Measurements from ENCODE around the gene TRMT10B.

Gene TRMT10B

GRCh38 chr9:37753489-37754190, at the start of gene TRMT10B:
Gene TRMT10B, plus strand, starts transcription at chr9:37753805. Its CDS starts 8,127 bp downstream, at chr9:37761932.
- no peak for DNase-seq (ENCODE audit: low read depth, low spot score)

DNA sequence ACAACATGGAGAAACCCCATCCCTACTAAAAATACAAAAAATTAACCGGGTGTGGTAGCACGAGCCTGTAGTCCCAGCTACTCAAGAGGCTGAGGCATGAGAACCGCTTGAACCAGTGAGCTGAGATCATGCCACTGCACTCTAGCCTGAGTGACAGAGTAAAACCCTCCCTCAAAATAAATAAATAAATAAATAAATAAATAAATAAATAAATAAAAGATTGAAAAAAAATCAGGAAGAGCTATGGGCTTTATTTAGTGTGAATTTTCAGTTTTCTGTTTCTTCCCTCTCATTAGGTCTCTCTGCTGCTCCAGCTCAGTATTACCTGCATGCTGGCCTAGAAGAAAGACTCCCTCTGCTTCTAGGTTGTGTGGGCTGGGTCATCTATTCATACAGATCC, 47.8 kb upstream of the TRMT10B start:
- DNase-seq (ENCODE audit: low read depth, low spot score), result no peak

DNA sequence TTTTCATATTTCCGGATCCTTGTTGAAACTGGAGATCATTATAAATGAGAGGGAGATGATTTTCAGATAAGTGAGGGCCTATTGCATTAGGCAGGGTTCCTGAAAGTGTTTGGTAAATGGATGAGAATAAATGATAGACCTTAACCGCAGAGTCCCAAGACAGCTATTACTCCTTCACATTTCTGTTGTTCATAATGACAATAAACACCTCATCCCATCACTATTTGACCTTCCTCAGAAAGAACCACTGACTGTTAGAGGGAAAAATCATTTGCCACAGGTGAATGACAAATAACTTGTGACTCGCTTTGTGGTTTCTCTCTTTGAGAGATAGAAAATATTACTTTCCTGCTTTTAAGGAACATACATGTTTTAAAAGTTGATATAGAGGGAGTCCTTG, 47.3 kb upstream of the TRMT10B start:
- DNase-seq (ENCODE audit: low read depth, low spot score), result no peak

DNA sequence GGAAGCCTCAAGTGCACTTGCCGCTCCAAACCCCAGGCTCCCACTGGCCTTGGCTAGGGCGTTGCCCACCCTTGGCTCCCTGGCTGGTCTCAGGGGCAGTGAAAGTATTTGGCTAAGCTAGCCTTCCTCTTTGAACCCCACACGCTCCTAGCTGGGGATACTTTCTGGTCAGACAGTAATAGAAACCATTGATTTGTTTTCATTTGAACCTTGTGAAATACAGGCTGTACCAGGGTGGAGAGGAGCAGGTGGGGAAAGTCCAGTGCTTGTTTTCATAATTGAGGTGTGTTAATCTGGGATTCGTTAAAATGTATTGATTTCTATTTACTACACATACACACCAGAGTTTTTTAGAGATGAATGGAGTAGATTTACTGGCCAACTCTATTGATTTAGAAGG, 45.9 kb upstream of the TRMT10B start:
- DNase-seq (ENCODE audit: low read depth, low spot score), result no peak

- no peak for DNase-seq (ENCODE audit: low read depth, low spot score)
Measured at GRCh38 chr9:37710046-37710445, 43.6 kb upstream of the TRMT10B start.

DNA sequence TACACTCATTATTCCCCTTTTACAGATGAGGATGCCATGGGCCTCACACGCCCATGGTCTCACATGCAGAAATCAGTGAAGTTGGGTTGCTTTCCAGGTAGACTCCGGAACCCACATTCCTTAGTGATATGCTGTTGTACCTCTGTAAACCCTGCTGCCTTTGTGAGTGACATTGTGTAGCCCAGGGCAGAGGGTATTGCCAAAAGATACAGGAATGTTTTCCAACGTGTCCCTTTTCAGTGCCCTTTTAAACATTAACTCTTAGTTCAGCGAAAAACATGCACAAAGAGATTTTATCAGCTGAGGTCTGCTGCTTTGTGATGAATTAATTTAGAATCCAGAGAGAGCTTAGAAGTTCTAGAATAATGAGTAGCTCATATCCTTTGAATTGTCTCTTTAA, 38.3 kb upstream of the TRMT10B start:
- no peak for DNase-seq (ENCODE audit: low read depth, low spot score)

- DNase-seq (ENCODE audit: low read depth, low spot score), result no peak
Measured at GRCh38 chr9:37715991-37716505, 37.6 kb upstream of the TRMT10B start.

GRCh38 chr9:37719526-37719925, 34.1 kb upstream of the TRMT10B start:
- no peak for DNase-seq (ENCODE audit: low read depth, low spot score)

GRCh38 chr9:37727013-37727412, 26.6 kb upstream of the TRMT10B start:
- no peak for DNase-seq (ENCODE audit: low read depth, low spot score)

DNA sequence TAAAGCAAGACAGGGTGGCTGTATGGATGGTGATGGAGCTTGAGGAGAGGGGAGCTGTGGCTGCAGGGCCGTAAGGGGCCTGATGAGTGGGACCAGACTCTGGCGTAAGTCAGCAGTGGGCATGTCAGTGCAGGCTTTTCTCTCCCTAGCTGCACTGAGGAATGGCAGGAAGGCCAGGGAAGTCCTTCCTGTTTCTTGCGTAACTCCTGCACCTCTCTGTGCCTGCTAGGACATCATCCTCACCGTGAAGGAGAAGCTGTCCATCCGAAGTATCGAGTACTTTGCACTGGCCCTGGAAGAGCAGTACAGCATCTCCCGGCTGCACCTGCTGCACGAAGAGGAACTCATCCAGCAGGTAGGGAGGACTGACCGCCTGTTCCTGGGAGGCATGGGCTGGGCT, 24.1 kb upstream of the TRMT10B start:
- no peak for DNase-seq (ENCODE audit: low read depth, low spot score)

- no peak for DNase-seq (ENCODE audit: low read depth, low spot score)
Measured at GRCh38 chr9:37730256-37730655, 23.3 kb upstream of the TRMT10B start.

GRCh38 chr9:37730839-37731238, 22.8 kb upstream of the TRMT10B start:
- no peak for DNase-seq (ENCODE audit: low read depth, low spot score)

DNA sequence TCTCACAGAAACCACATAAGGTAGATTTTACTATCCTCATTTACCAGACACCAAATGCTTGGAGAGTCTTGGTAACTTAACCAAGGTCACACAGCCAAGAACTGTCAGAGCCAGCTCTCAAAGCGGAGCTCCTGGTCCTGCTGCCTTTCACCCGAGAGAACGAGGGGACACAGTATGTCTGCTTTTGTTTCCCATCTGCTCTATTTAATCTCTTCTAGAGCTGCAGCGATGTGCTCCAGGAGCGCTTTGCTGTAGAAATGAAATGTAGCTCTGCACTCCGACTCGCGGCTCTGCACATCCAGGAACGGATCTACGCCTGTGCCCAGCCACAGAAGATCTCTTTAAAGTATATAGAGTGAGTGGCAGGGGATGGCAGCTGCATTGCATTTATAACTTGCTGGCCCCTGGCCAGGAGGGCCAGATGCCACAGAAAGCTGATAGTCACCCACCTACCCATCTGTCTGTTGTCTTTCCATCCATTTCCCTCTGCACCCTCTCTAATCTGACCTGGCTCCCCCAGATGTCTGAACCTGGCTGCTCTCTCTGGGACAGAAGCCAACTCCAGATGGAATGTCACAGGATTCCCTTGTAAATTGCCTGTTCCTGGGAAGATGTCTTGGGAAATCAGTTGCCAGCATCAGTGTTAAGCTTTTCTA, 21.4 kb upstream of the TRMT10B start:
- DNase-seq (ENCODE audit: low read depth, low spot score), result no peak

GRCh38 chr9:37732952-37733351, 20.7 kb upstream of the TRMT10B start:
- no peak for DNase-seq (ENCODE audit: low read depth, low spot score)

DNA sequence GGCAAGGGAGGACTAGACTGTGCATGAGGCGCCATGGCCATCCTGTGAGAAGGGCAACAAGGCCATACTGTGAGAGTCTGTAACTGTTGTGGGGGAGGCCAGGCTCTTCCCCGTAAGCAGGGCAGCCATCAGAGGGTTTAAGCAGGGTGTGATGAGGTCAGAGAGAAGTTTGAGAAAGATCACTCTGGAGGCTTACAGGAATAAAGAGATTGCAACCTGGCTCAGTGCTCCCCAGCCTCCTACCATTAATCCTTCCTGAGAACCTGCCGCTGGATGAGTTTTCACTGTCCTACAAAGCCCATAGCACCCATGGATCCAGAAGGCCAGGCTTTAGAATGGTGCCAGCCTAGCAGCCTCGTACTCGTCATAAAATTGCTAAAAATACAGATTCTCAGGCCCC, 14.4 kb upstream of the TRMT10B start:
- no peak for DNase-seq (ENCODE audit: low read depth, low spot score)

DNA sequence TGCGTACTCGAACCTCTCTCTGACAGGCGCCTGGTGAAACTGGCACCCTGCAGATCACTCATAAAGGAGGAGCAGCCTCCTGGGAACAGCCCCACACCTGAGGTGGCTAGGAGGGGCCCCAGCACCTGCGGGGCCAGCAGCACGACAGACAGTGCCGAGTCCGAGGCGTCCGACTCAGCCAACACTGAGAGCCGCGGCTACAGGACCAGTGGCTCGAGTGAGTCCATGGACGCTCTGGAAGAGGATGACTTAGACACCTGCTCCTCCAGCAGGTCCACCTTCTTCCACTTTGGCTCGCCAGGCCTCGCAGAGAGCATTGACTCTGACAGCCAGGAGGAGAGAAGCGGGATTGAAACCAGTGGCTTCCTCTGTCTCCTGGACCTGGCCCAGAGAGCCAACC, 13.5 kb upstream of the TRMT10B start:
- no peak for DNase-seq (ENCODE audit: low read depth, low spot score)

GRCh38 chr9:37740631-37741328, 12.8 kb upstream of the TRMT10B start:
- DNase-seq (ENCODE audit: low read depth, low spot score), result no peak

DNA sequence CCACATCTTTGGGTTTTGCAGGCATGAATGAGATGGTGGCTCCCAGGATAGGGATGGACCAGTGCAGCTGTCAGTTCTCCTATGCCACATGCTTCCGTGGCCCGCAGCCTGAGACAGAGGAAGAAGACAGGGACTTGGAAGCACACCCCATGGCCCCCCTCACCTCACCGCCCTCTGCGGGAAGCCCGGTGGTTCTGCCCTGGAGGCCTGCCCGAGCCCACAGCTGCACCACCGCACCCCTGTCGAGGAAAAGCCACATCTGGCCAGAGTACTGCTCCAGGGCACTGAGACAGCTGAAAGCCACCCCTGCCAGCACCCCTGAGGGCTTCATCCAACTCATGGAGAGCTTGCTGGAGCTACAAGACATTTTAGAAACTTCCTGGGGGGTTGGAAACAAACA, 7.6 kb upstream of the TRMT10B start:
- no peak for DNase-seq (ENCODE audit: low read depth, low spot score)

GRCh38 chr9:37746448-37747270, 6.9 kb upstream of the TRMT10B start:
- DNase-seq (ENCODE audit: low read depth, low spot score), result no peak

DNA sequence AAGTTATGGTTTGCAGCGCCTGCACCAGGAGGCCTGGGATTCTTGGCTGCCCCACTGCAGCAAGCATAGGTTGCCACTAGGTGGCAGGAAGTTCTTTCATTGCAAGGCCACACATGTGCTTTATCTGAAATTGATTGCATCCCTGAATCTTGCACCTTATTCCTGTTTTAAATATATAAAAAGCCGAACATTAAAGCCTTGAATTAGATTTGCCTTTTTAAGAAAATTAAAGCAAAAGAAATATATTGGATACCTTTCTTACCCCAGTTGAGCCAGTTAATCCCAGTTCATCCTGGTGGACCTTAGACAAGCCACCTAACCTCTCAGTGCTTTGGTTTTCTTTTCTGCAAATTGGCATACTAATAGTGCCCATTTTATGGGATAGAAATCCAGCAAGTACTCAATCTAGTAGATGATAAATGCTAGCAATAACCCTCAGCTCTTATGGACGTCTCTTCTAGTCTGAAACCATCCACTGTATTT, 6.3 kb upstream of the TRMT10B start:
- peak; percentile 33 for DNase-seq (ENCODE audit: low read depth, low spot score)

DNA sequence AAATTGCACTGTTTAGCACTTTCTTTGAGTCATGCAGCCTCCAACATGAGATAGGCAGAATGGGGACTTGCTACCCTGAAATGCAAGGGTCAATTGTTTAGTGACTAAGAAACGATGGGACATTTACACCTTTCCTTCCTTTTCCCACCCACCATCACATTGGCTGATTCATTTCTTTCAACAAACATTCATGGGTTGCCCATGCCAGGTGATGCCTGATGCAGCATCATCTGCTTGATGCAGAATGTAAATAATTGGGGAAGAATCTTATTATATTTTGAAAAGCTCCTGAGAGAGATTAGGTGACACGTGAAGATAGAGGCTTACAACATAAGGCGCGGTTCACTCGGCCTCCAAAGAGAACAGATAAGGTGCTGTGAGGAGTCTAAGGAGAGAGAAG, 4.5 kb upstream of the TRMT10B start:
- DNase-seq (ENCODE audit: low read depth, low spot score), result no peak

DNA sequence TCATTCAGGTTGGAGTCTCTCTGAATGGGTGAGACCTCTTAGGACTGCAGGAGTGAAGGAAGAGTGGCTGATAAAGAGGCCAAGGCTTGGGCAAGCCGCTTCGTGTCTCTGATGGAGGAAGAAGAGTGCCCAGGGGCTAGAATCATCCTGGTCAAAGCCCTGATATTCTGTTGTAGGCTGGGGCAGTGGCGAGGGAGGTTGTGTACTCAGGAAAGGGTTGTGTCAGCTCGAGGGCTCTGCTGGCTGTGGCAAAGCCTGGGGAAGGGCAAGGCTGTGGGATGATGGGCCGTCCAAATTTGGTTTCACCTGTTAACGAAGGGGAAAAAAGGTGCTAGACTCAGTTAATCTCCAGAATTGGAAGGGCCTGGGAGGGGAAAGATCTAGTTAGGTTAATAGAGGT, 2.4 kb upstream of the TRMT10B start:
- no peak for DNase-seq (ENCODE audit: low read depth, low spot score)
